ENCODE data around the gene UGT1A4. TPM values are rescaled to one million over a fixed set of nuclear protein-coding genes. Genes with fewer than 3 reads are reported as not detected.

Gene UGT1A4
- total RNA-seq, 1 donor from 2014 or later, result not detected

GRCh38 chr2:233773854-233774253, 55.3 kb downstream of the UGT1A4 start:
- DNase-seq (ENCODE audit: low spot score in 2 of 2), result no peak
- no peaks in the 10 kb centered on the region for H3K36me3 ChIP-seq
- intact Hi-C loops (cut with DNase I), result no loop called here

DNA sequence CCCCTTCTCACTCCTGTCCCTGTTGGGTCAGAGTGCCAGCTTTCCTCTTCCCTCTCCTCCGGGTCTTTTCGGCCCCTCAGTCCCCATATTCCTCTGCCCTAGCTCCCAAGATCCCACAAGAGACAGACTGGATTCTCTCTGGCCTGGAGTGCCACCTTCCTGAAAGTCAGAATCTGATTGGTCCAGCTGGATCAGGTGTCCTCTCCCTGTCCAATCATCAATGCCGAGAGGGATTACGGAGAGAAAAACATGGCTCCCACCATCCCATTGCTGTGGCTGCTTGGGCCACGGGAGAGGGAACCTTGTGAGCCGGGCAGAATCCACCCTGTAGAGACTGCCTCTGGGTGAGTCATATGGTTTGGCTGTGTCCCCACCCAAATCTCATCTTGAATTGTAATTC, 56.9 kb downstream of the UGT1A4 start:
- intact Hi-C loops (cut with DNase I), result no loop called here
- Histone ChIP-seq H3K4me3 (no peak overlapping the region), H3K27ac (no peak overlapping the region), H3K27me3 (no peaks in the 10 kb centered on the region), H3K9me3 (no peaks in the 10 kb centered on the region), H3K4me1 (no peaks in the 10 kb centered on the region), H3K36me3 (no peaks in the 10 kb centered on the region)
- TF ChIP-seq CTCF (IDR thresholded peaks at IDR 0.05), result no peak
- DNase-seq (ENCODE audit: low spot score in 2 of 2), result no peak

More at GRCh38 chr2:233773854-233774253, 55.3 kb downstream of the UGT1A4 start:
- Histone ChIP-seq H3K27ac (no peak overlapping the region), H3K4me3 (no peak overlapping the region), H3K4me1 (no peaks in the 10 kb centered on the region), H3K9me3 (no peaks in the 10 kb centered on the region), H3K27me3 (no peaks in the 10 kb centered on the region)
- no peak for TF ChIP-seq CTCF (IDR thresholded peaks at IDR 0.05)

DNA sequence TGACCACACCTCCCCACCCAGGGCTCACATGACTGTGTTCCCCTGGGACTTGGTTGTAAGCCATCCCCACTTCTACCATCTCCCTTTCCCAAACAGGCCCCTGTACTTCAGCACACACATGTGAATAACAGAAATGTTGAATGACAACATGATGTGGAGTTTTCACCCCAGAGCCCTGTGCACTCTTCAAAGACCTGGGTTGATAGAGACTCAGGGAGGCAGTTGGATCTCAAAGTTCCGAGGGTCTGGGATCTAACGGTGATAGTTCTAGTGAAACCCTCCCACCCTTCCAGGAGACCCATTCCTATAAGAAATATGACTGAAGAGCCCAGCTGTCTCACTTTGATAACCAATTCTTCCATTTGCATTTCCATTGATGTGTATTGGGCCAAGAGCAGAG, 59.5 kb downstream of the UGT1A4 start, which contains the start of gene MROH2A:
MROH2A (plus strand) TSS at position 301 of the 400 bp plus-strand sequence. CDS start 1,029 bp downstream, outside the sequence.
- no peak for DNase-seq (ENCODE audit: low spot score in 2 of 2)
- Histone ChIP-seq H3K4me1 (no peaks in the 10 kb centered on the region), H3K27me3 (no peaks in the 10 kb centered on the region), H3K36me3 (no peaks in the 10 kb centered on the region), H3K4me3 (no peak within 1 kb of the TSS), H3K9me3 (no peaks in the 10 kb centered on the region), H3K27ac (no peak within 1 kb of the TSS)
- intact Hi-C loops (cut with DNase I), result no loop called here
- no peak for TF ChIP-seq CTCF (IDR thresholded peaks at IDR 0.05)

DNA sequence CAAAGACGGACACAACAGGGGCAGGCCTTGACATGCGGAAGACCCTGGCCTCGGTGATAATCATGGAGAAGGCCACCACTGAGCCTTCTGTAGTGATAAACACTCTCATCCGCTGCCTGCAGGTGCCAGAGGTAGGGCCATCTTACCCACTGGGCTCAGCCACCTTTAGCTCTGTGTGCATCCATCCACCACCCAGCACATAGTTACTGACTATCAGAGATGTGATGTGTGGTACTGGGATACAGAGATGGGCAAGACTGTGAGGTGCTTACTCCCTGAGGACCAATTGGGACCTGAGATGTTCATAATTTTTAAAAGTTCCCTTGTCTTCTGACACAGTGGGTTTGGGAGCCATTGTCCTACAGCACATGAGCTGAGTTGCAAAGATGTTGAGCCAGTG, 61.2 kb downstream of the UGT1A4 start:
- Histone ChIP-seq H3K9me3 (no peaks in the 10 kb centered on the region), H3K36me3 (no peaks in the 10 kb centered on the region), H3K27me3 (no peaks in the 10 kb centered on the region), H3K27ac (no peak overlapping the region), H3K4me1 (no peaks in the 10 kb centered on the region), H3K4me3 (no peak overlapping the region)
- intact Hi-C loops (cut with DNase I), result no loop called here
- TF ChIP-seq CTCF (IDR thresholded peaks at IDR 0.05), result no peak
- DNase-seq (ENCODE audit: low spot score in 2 of 2), result no peak

- H3K4me1 ChIP-seq, result no peaks in the 10 kb centered on the region
- no peak for TF ChIP-seq CTCF (IDR thresholded peaks at IDR 0.05)
- intact Hi-C loops (cut with DNase I), result no loop called here
- DNase-seq (ENCODE audit: low spot score in 2 of 2), result no peak
- H3K36me3 ChIP-seq, result no peaks in the 10 kb centered on the region
- no peaks in the 10 kb centered on the region for H3K27me3 ChIP-seq
- H3K9me3 ChIP-seq, result no peaks in the 10 kb centered on the region
- no peak overlapping the region for H3K27ac ChIP-seq
- H3K4me3 ChIP-seq, result no peak overlapping the region
Measured at GRCh38 chr2:233780771-233781170, 62.2 kb downstream of the UGT1A4 start.

GRCh38 chr2:233789554-233789953, 71.0 kb downstream of the UGT1A4 start:
- H3K27me3 ChIP-seq, result no peaks in the 10 kb centered on the region
- no peak overlapping the region for H3K4me3 ChIP-seq
- H3K27ac ChIP-seq, result no peak overlapping the region
- no peaks in the 10 kb centered on the region for H3K36me3 ChIP-seq
- no peak for DNase-seq (ENCODE audit: low spot score in 2 of 2)
- no peaks in the 10 kb centered on the region for H3K4me1 ChIP-seq
- no peak for TF ChIP-seq CTCF (IDR thresholded peaks at IDR 0.05)
- H3K9me3 ChIP-seq, result no peaks in the 10 kb centered on the region
- intact Hi-C loops (cut with DNase I), result no loop called here
